Loucy (cell line): ENCODE data around the gene PURA.
A peak's percentile ranks its signal among the peaks of the same experiment; 100 is the strongest.

Experiments used
- H2AFZ ChIP-seq: fragments of 200-600 bp; sonication (generic); 2 replicates; pipeline ENCODE4 v1.6.0; 2016; ENCODE audit warnings: antibody characterized with exemption, mild to moderate bottlenecking, low read length, moderate library complexity
- H3F3A ChIP-seq: fragments of 200-600 bp; 2 replicates; pipeline ENCODE4 v1.6.0; 2016; ENCODE audit warnings: antibody characterized with exemption, low read depth, mild to moderate bottlenecking
- H3K27me3 ChIP-seq: fragments of 200-600 bp; sonication (generic); 2 replicates; pipeline ENCODE4 v1.6.1; 2014; ENCODE audit warnings: low read length, mild to moderate bottlenecking; ENCODE audit not compliant: insufficient read depth, poor library complexity, severe bottlenecking
- H3K36me3 ChIP-seq: fragments of 200-600 bp; sonication (generic); 2 replicates; pipeline ENCODE4 v1.6.1; 2016; ENCODE audit warnings: low read length; ENCODE audit not compliant: insufficient read depth
- H3K4me1 ChIP-seq: fragments of 200-600 bp; sonication (generic); 2 replicates; pipeline ENCODE4 v1.5.1; 2014; ENCODE audit warnings: low read length, mild to moderate bottlenecking; ENCODE audit not compliant: insufficient read depth, poor library complexity, severe bottlenecking
- H3K4me2 ChIP-seq: fragments of 200-600 bp; sonication (generic); 2 replicates; pipeline ENCODE4 v1.6.0; 2014; ENCODE audit warnings: antibody characterized with exemption, low read length, low read depth, mild to moderate bottlenecking; ENCODE audit not compliant: poor library complexity, severe bottlenecking
- H3K4me3 ChIP-seq: fragments of 200-600 bp; sonication (generic); 2 replicates; pipeline ENCODE4 v1.5.1; 2014; ENCODE audit warnings: low read length, mild to moderate bottlenecking, mixed read lengths; ENCODE audit not compliant: poor library complexity, severe bottlenecking
- H3K79me2 ChIP-seq: fragments of 200-600 bp; sonication (generic); 2 replicates; pipeline ENCODE4 v1.6.1; 2014; ENCODE audit warnings: low read length; ENCODE audit not compliant: insufficient read depth
- H3K9ac ChIP-seq: fragments of 200-600 bp; sonication (generic); 2 replicates; pipeline ENCODE4 v1.6.0; 2014; ENCODE audit warnings: mild to moderate bottlenecking, low read depth, low read length, moderate library complexity; ENCODE audit not compliant: poor library complexity, severe bottlenecking
- H3K9me2 ChIP-seq: fragments of 200-600 bp; sonication (generic); replicated peaks from 2 replicates; pipeline ENCODE4 v1.6.1; 2016; ENCODE audit warnings: low read depth, low read length, mixed read lengths
- H3K9me3 ChIP-seq: fragments of 200-600 bp; sonication (generic); 2 replicates; pipeline ENCODE4 v1.6.1; 2014; ENCODE audit warnings: mild to moderate bottlenecking, antibody characterized with exemption, low read length, low read depth; ENCODE audit not compliant: insufficient read depth
- H4K20me1 ChIP-seq: fragments of 200-600 bp; sonication (generic); 2 replicates; pipeline ENCODE4 v1.6.0; 2014; ENCODE audit warnings: antibody characterized with exemption, low read length, mild to moderate bottlenecking; ENCODE audit not compliant: insufficient read depth, poor library complexity, severe bottlenecking
- EZH2phosphoT487 ChIP-seq: fragments of 200-600 bp; IDR thresholded peaks from 2 replicates; pipeline ENCODE4 v1.6.1; 2018; ENCODE audit warnings: antibody characterized with exemption, mild to moderate bottlenecking, moderate library complexity, borderline replicate concordance
- TF ChIP-seq, protein P1 (sequence below): fragments of 200-600 bp; sonication (generic); conservative IDR thresholded peaks from 2 replicates; pipeline ENCODE4 v1.5.1; 2014; ENCODE audit warnings: mild to moderate bottlenecking, antibody characterized with exemption, low read length

The PURA gene

GRCh38 chr5:140108093-140109017 is 5.6 kb upstream of the PURA start:
- no peak for TF ChIP-seq EZH2phosphoT487
- TF ChIP-seq, protein P1, sequence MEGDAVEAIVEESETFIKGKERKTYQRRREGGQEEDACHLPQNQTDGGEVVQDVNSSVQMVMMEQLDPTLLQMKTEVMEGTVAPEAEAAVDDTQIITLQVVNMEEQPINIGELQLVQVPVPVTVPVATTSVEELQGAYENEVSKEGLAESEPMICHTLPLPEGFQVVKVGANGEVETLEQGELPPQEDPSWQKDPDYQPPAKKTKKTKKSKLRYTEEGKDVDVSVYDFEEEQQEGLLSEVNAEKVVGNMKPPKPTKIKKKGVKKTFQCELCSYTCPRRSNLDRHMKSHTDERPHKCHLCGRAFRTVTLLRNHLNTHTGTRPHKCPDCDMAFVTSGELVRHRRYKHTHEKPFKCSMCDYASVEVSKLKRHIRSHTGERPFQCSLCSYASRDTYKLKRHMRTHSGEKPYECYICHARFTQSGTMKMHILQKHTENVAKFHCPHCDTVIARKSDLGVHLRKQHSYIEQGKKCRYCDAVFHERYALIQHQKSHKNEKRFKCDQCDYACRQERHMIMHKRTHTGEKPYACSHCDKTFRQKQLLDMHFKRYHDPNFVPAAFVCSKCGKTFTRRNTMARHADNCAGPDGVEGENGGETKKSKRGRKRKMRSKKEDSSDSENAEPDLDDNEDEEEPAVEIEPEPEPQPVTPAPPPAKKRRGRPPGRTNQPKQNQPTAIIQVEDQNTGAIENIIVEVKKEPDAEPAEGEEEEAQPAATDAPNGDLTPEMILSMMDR: no peak
- peaks cover 43% of the 10 kb centered on the region for H4K20me1 ChIP-seq
- peaks cover 7% of the 10 kb centered on the region; the same call in 1 of the 2 replicates for H3F3A ChIP-seq
- H3K9me3 ChIP-seq: no peaks in the 10 kb centered on the region
- no peaks in the 10 kb centered on the region for H3K36me3 ChIP-seq
- peak overlapping the region; percentile 93 for H3K9ac ChIP-seq
- peak overlapping the region; percentile 80 for H3K4me2 ChIP-seq
- H3K27me3 ChIP-seq: no peaks in the 10 kb centered on the region
- H3K9me2 ChIP-seq: no peaks in the 10 kb centered on the region
- peak overlapping the region; percentile 79 for H3K4me3 ChIP-seq
- peaks cover 50% of the 10 kb centered on the region for H3K79me2 ChIP-seq
- H3K4me1 ChIP-seq: peaks cover 46% of the 10 kb centered on the region
- H2AFZ ChIP-seq: peak overlapping the region; percentile 56

DNA sequence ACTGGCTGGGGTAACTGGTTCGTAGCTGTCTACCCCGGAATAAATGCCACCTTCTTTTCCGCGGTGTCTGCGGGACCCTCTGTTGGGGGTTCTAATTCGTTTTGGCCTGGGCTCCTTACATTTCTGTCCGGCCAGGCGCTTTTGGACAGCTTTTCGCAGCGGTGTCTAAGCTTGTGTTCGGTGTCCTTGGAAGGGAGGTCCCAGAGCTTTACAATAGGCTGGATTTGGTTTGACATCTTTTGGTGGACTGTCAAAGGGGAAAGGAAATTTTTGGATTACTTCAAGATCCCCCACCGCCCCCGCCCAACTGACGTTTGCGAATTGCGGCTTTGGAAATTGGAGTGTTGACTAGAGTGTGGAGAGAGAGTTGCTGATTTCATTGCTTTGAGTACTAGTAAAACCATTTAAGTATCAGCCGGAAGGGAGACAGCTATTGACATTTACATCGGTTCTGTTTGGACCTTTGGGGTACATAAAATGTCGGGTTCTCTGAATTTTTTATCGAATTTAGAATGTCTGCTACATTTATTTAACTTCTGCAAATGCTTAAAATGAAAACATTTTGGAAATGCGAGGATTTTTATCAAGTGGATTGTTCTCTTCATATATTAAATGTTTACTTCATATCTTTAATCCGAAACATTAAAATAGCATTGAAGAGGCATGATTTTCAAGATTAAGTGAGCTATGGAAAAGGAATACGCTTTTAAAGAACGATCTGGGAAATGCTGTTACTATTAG is 4.7 kb upstream of the PURA start:
- Histone ChIP-seq H3K36me3 (no peaks in the 10 kb centered on the region), H3K4me1 (peaks cover 46% of the 10 kb centered on the region), H3K4me2 (peak overlapping the region; percentile 80), H3K27me3 (no peaks in the 10 kb centered on the region), H3K9ac (peak overlapping the region; percentile 93), H3K9me2 (no peaks in the 10 kb centered on the region), H3K79me2 (peaks cover 53% of the 10 kb centered on the region), H3F3A (peaks cover 7% of the 10 kb centered on the region; the same call in 1 of the 2 replicates), H2AFZ (no peak overlapping the region), H4K20me1 (peaks cover 45% of the 10 kb centered on the region), H3K4me3 (peak overlapping the region; percentile 79), H3K9me3 (no peaks in the 10 kb centered on the region)
- TF ChIP-seq, protein P1: no peak
- no peak for TF ChIP-seq EZH2phosphoT487

GRCh38 chr5:140109759-140110645 is 3.9 kb upstream of the PURA start:
- Histone ChIP-seq H3K79me2 (peaks cover 61% of the 10 kb centered on the region), H3K4me1 (peaks cover 49% of the 10 kb centered on the region), H3K9ac (peak overlapping the region; percentile 93), H3K9me2 (no peaks in the 10 kb centered on the region), H3K36me3 (no peaks in the 10 kb centered on the region), H3K4me3 (peak overlapping the region; percentile 79), H3K4me2 (peak overlapping the region; percentile 80), H3K9me3 (no peaks in the 10 kb centered on the region), H3F3A (peaks cover 7% of the 10 kb centered on the region; the same call in 1 of the 2 replicates), H3K27me3 (no peaks in the 10 kb centered on the region), H4K20me1 (peaks cover 47% of the 10 kb centered on the region), H2AFZ (no peak overlapping the region)
- TF ChIP-seq, protein P1: no peak
- TF ChIP-seq EZH2phosphoT487: no peak
